GM13976 (cell line): Measurements from ENCODE around the gene USP26.
"Not testable (repeated sequence)": the region's sequence is repeated elsewhere in the genome, so short reads cannot be mapped to it uniquely, and the experiment has no call there.

Source experiments
- DNase-seq: peaks from one replicate; pipeline ENCODE4 v3.0.0; 2012; ENCODE audit warnings: low spot score
- CTCF ChIP-seq: IDR thresholded peaks from 2 replicates; pipeline ENCODE4 v1.5.1; 2012; ENCODE audit warnings: borderline replicate concordance, mild to moderate bottlenecking; ENCODE audit not compliant: insufficient read depth; ENCODE audit errors: extremely low read depth, missing control alignments, control extremely low read depth
- in situ Hi-C: fragments of 300-500 bp; cut with MboI; formaldehyde crosslinking; loops from one replicate; pipeline ENCODE4 v1.12.0; 2022; ENCODE audit warnings: low sequenced_read_pairs, mixed read lengths, inconsistent platforms; ENCODE audit not compliant: unreplicated experiment

USP26 gene

GRCh38 chrX:132986556-132986955 is 110.4 kb downstream of the USP26 start:
- in situ Hi-C loops = no loop called here
- no peak for DNase-seq
- no peak for TF ChIP-seq CTCF

- in situ Hi-C loops = no loop called here
- TF ChIP-seq CTCF = no peak
- DNase-seq = no peak
These were observed 112.8 kb downstream of the USP26 start for GRCh38 chrX:132984058-132984650.

- no peak for TF ChIP-seq CTCF
- in situ Hi-C loops = no loop called here
- no peak for DNase-seq
These were observed 113.4 kb downstream of the USP26 start for GRCh38 chrX:132983496-132983895.

GRCh38 chrX:132980035-132980434 is 116.9 kb downstream of the USP26 start:
- in situ Hi-C loops, DNase-seq: not testable (repeated sequence)
